Tibial nerve (tissue), 4 donors: ENCODE measurements around the gene ZNF639. TPM values are rescaled to one million over a fixed set of nuclear protein-coding genes. Genes with fewer than 3 reads are reported as not detected.

Experiments
- DNase-seq, 2 donors: peaks; one replicate each; pipeline ENCODE4 v3.0.0-alpha.2; 2019; ENCODE audit warnings: low spot score in 2 of 2
- H3K27ac ChIP-seq, 4 donors: fragments of 200-600 bp; sonication (generic) in 3 of 4; one replicate each; pipeline ENCODE4 v1.5.1; 2017 to 2019; ENCODE audit warnings: mild to moderate bottlenecking in 1 of 4
- H3K27me3 ChIP-seq, 2 donors: fragments of 200-600 bp; sonication (generic) in 1 of 2; one replicate each; pipeline versions ENCODE4 v1.5.1 to v1.6.0; 2017 to 2019
- H3K36me3 ChIP-seq, 3 donors: fragments of 200-600 bp; sonication (generic); one replicate each; pipeline ENCODE4 v1.5.1; 2018 to 2019
- H3K4me1 ChIP-seq, 4 donors: fragments of 200-600 bp; sonication (generic) in 3 of 4; one replicate each; pipeline ENCODE4 v1.5.1; 2017 to 2019
- H3K4me3 ChIP-seq, 4 donors: fragments of 200-600 bp; sonication (generic) in 3 of 4; one replicate each; pipeline ENCODE4 v1.5.1; 2017 to 2019; ENCODE audit warnings: mild to moderate bottlenecking in 1 of 4, moderate library complexity in 1 of 4
- H3K9me3 ChIP-seq, 4 donors: fragments of 200-600 bp; sonication (generic) in 3 of 4; one replicate each; pipeline ENCODE4 v1.5.1; 2017 to 2019
- EP300 ChIP-seq, 2 donors: sonication (generic); formaldehyde crosslinking; IDR thresholded peaks; one replicate each; pipeline ENCODE4 v1.6.1; 2017; ENCODE audit warnings: antibody characterized with exemption in 2 of 2, mild to moderate bottlenecking in 1 of 2
- POLR2A ChIP-seq, 2 donors: fragments of 450-650 bp; IDR thresholded peaks; one replicate each; pipeline ENCODE4 v1.6.1; 2017; ENCODE audit warnings: antibody characterized with exemption in 2 of 2, mild to moderate bottlenecking in 2 of 2, moderate library complexity in 2 of 2
- WGBS, 2 donors: methylation state at CpG; one replicate each; pipeline ENCODE4 v1.1.5; 2018; 5-methylcytosine and 5-hydroxymethylcytosine counted together
- total RNA-seq, 4 donors: library from RNA; depleted of rRNA; stranded (reverse); fragments of >200 nt; gene quantifications; one replicate each; pipeline ENCODE4 v1.1.0, GENCODE V29; 2016
- TF ChIP-seq, protein P1 (sequence below), 5 experiments: fragments of 200-600 bp in 3 of 5; fragments of 450-650 bp in 2 of 5; sonication (generic) in 3 of 5; IDR thresholded peaks; one replicate each; pipeline ENCODE4 v1.5.1; 2016 to 2019; ENCODE audit warnings: antibody characterized with exemption in 5 of 5, mild to moderate bottlenecking in 3 of 5, moderate library complexity in 2 of 5

ZNF639 gene
- total RNA-seq, 4 donors from 2014 or later, result 39.3 to 55.7 (median 44.0) TPM

DNA sequence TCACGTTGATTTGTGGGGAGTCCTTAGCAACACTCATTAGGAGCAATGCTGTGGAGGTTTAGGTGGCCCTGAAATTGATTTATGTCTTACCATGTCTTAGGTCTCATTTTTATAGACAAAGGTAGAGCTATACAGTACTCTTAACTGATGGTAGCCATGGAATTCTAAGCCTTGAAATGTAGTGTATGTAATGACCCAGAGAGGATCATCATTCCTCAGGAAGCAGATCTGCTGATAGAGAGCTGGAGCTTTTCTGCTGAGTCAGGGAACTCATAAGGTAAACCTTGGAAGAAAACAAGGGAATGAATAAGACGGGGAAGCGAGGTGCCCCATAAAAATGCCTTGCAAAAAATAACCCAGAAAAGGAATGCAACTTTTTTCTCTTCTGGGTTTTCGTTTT is 34.0 kb upstream of the ZNF639 start:
- DNase-seq, result no peak
- H3K9me3 ChIP-seq, result no peaks in the 10 kb centered on the region
- no peaks in the 10 kb centered on the region for H3K4me1 ChIP-seq
- H3K27me3 ChIP-seq, result no peaks in the 10 kb centered on the region
- no peak overlapping the region for H3K27ac ChIP-seq
- 67 to 76% methylated on average over 4 of the region's 4 CpGs for WGBS, 2 donors
- TF ChIP-seq EP300 (IDR thresholded peaks at IDR 0.05) (no peak), POLR2A (IDR thresholded peaks at IDR 0.05) (no peak)
- TF ChIP-seq, protein P1, sequence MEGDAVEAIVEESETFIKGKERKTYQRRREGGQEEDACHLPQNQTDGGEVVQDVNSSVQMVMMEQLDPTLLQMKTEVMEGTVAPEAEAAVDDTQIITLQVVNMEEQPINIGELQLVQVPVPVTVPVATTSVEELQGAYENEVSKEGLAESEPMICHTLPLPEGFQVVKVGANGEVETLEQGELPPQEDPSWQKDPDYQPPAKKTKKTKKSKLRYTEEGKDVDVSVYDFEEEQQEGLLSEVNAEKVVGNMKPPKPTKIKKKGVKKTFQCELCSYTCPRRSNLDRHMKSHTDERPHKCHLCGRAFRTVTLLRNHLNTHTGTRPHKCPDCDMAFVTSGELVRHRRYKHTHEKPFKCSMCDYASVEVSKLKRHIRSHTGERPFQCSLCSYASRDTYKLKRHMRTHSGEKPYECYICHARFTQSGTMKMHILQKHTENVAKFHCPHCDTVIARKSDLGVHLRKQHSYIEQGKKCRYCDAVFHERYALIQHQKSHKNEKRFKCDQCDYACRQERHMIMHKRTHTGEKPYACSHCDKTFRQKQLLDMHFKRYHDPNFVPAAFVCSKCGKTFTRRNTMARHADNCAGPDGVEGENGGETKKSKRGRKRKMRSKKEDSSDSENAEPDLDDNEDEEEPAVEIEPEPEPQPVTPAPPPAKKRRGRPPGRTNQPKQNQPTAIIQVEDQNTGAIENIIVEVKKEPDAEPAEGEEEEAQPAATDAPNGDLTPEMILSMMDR (IDR thresholded peaks at IDR 0.05), result no peak
- H3K4me3 ChIP-seq, result no peak overlapping the region
- H3K36me3 ChIP-seq, result no peaks in the 10 kb centered on the region

DNA sequence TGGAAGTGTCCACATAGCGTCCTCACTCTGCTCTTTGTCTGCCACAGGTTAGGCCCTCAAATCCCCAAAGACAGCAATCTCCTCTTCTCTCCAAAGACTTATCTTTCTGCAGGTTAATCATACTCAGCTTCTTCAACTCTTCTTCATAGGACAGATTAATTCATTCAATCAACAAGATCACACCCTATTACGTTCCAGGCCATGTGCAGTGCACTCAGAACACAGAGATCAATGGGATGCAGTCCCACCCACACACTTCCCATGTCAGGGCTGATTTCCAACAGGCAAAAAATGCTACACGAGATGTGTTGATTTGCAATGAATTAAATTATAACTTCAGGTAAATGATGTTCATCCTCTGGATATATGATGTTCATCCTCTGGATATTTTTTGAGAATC is 33.5 kb upstream of the ZNF639 start:
- Histone ChIP-seq H3K27ac (no peak overlapping the region), H3K36me3 (no peaks in the 10 kb centered on the region), H3K4me1 (no peaks in the 10 kb centered on the region), H3K4me3 (no peak overlapping the region), H3K27me3 (no peaks in the 10 kb centered on the region), H3K9me3 (no peaks in the 10 kb centered on the region)
- no peak for DNase-seq
- TF ChIP-seq, protein P1 (IDR thresholded peaks at IDR 0.05), result no peak
- no peak for TF ChIP-seq POLR2A (IDR thresholded peaks at IDR 0.05)
- no peak for TF ChIP-seq EP300 (IDR thresholded peaks at IDR 0.05)
- 38 to 43% methylated on average over 3 of the region's 3 CpGs for WGBS, 2 donors

DNA sequence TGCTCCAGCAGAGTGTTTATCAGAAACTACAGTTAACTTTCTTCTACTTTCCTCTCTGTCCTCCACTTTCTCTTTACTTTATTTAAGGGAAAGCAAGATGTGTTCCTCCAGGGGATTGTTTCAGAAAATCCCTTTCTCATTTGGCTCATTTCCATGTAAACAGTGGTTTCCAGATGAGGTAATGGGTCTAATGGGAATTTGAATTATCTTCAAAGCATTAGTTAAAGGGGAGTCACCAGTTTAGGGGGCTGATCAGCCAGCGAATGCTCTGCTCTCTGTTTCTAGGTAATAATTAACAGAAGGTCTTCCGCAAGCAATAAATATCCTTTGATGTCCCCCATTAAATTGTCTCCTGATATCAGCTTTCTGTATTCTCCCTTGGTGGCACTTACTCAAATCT is 30.4 kb upstream of the ZNF639 start:
- Histone ChIP-seq H3K27me3 (no peaks in the 10 kb centered on the region), H3K9me3 (no peaks in the 10 kb centered on the region), H3K4me3 (no peak overlapping the region), H3K4me1 (no peaks in the 10 kb centered on the region), H3K36me3 (no peaks in the 10 kb centered on the region), H3K27ac (no peak overlapping the region)
- TF ChIP-seq EP300 (IDR thresholded peaks at IDR 0.05), result no peak
- TF ChIP-seq, protein P1 (IDR thresholded peaks at IDR 0.05), result no peak
- TF ChIP-seq POLR2A (IDR thresholded peaks at IDR 0.05), result no peak
- 59 to 73% methylated on average over 2 of the region's 2 CpGs for WGBS, 2 donors
- DNase-seq, result no peak

DNA sequence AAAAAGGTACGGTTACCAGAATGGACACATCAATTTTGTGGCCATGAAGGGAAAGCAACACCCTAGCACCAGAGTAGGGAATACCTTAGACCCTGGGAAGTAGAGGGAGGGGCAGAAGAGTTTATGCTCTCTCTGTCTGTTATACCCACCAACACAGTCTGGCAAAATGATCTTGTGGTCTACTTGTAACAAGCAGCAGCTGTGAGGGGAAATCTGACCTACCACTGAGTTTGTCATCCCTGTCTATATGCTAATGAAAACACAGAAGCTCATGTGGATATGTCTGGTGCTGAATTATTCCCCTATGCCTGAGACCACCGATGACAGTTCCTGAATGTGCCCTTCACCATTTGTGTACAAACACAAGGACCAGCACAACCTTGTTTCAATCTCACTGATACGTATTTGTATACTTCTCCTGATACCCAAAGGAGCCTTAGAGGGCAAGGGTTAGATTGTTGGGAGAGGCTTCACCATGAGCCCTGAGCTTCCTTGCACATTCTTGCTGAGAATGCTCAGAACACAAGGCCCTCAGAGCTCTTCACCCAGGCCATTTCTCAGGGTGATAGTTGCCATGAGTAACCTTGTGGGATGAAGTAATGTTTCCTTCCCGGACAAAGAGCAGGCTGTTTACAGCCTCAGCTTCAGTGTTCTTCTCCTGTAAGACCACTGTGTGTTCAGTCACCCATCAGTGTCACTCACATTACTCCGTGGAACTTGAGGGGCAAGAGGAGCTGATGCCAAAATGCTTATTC is 24.7 kb upstream of the ZNF639 start:
- no peak overlapping the region for H3K4me3 ChIP-seq
- no peaks in the 10 kb centered on the region for H3K9me3 ChIP-seq
- no peaks in the 10 kb centered on the region for H3K4me1 ChIP-seq
- H3K27ac ChIP-seq, result no peak overlapping the region
- 50 to 63% methylated on average over 5 of the region's 5 CpGs for WGBS, 2 donors
- no peaks in the 10 kb centered on the region for H3K36me3 ChIP-seq
- H3K27me3 ChIP-seq, result no peaks in the 10 kb centered on the region
- TF ChIP-seq POLR2A (IDR thresholded peaks at IDR 0.05), result no peak
- TF ChIP-seq EP300 (IDR thresholded peaks at IDR 0.05), result no peak
- TF ChIP-seq, protein P1 (IDR thresholded peaks at IDR 0.05), result no peak
- DNase-seq, result no peak

DNA sequence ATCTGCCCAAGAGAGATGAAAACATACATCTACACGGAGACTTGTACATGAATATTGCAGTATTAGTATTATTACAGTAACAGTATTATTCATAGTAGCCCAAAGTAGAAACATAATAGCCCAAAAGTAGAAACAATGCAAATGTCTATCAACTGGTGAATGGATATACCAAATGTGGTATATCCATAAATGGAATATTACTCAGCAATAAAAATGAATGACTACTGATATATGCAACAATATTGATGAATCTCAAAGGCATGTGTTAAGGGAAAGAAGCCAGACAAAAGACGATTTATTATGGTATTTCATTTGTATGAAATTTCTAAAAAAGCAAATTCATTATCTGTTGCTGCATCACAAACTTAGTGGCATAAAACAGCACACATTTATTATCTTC is 23.5 kb upstream of the ZNF639 start:
- Histone ChIP-seq H3K9me3 (no peaks in the 10 kb centered on the region), H3K27ac (no peak overlapping the region), H3K36me3 (no peaks in the 10 kb centered on the region), H3K27me3 (no peaks in the 10 kb centered on the region), H3K4me1 (no peaks in the 10 kb centered on the region), H3K4me3 (no peak overlapping the region)
- TF ChIP-seq, protein P1 (IDR thresholded peaks at IDR 0.05), result no peak
- TF ChIP-seq EP300 (IDR thresholded peaks at IDR 0.05) (no peak), POLR2A (IDR thresholded peaks at IDR 0.05) (no peak)
- no peak for DNase-seq
- 90 to 95% methylated on average over 2 of the region's 2 CpGs for WGBS, 2 donors
